ENCODE measurements around the gene PEX11G.
"Not testable (repeated sequence)": the region's sequence is repeated elsewhere in the genome, so short reads cannot be mapped to it uniquely, and the experiment has no call there.

PEX11G gene

GRCh38 chr19:7470540-7471305 is 18.1 kb downstream of the PEX11G start:
- FAIRE-seq (no peak), DNase-seq (ENCODE audit: low spot score) (no peak)

GRCh38 chr19:7469669-7470285 is 19.1 kb downstream of the PEX11G start:
- FAIRE-seq (no peak), DNase-seq (ENCODE audit: low spot score) (no peak)

GRCh38 chr19:7468840-7469239 is 20.0 kb downstream of the PEX11G start:
- FAIRE-seq (no peak), DNase-seq (ENCODE audit: low spot score) (no peak)

GRCh38 chr19:7467009-7467989 is 21.5 kb downstream of the PEX11G start:
- no peak for FAIRE-seq
- DNase-seq (ENCODE audit: low spot score): no peak

GRCh38 chr19:7463575-7463974 is 25.3 kb downstream of the PEX11G start:
- FAIRE-seq (no peak), DNase-seq (ENCODE audit: low spot score) (no peak)

- FAIRE-seq (no peak), DNase-seq (ENCODE audit: low spot score) (no peak)
Measured at GRCh38 chr19:7461841-7462629, 26.8 kb downstream of the PEX11G start.

- DNase-seq (ENCODE audit: low spot score) (peak; percentile 74), FAIRE-seq (no peak)
Measured at GRCh38 chr19:7460562-7460966, 28.3 kb downstream of the PEX11G start.

GRCh38 chr19:7459773-7460172 is 29.1 kb downstream of the PEX11G start:
- FAIRE-seq (no peak), DNase-seq (ENCODE audit: low spot score) (no peak)

GRCh38 chr19:7458675-7459074 is 30.2 kb downstream of the PEX11G start:
- no peak for FAIRE-seq
- no peak for DNase-seq (ENCODE audit: low spot score)

- no peak for FAIRE-seq
- no peak for DNase-seq (ENCODE audit: low spot score)
Measured at GRCh38 chr19:7456964-7457541, 31.8 kb downstream of the PEX11G start.

GRCh38 chr19:7455600-7456296 is 33.1 kb downstream of the PEX11G start:
- FAIRE-seq (no peak), DNase-seq (ENCODE audit: low spot score) (no peak)

- DNase-seq (ENCODE audit: low spot score) (no peak), FAIRE-seq (no peak)
Measured at GRCh38 chr19:7454998-7455397, 33.8 kb downstream of the PEX11G start.

- no peak for DNase-seq (ENCODE audit: low spot score)
- peak; percentile 98 for FAIRE-seq
Measured at GRCh38 chr19:7450243-7451223, 38.3 kb downstream of the PEX11G start.

- not testable (repeated sequence) for FAIRE-seq; DNase-seq (ENCODE audit: low spot score)
Measured at GRCh38 chr19:7449391-7450070, 39.3 kb downstream of the PEX11G start.

- FAIRE-seq (no peak), DNase-seq (ENCODE audit: low spot score) (no peak)
Measured at GRCh38 chr19:7447648-7448047, 41.2 kb downstream of the PEX11G start.

- DNase-seq (ENCODE audit: low spot score) (no peak), FAIRE-seq (no peak)
Measured at GRCh38 chr19:7445104-7445503, 43.7 kb downstream of the PEX11G start.

- FAIRE-seq (no peak), DNase-seq (ENCODE audit: low spot score) (no peak)
Measured at GRCh38 chr19:7444042-7444441, 44.8 kb downstream of the PEX11G start.

- FAIRE-seq (no peak), DNase-seq (ENCODE audit: low spot score) (no peak)
Measured at GRCh38 chr19:7442423-7442822, 46.4 kb downstream of the PEX11G start.

Measured in urothelium cell line (cell line).